Measurements from ENCODE around the gene SS18L1.
"Not testable (repeated sequence)": the region's sequence is repeated elsewhere in the genome, so short reads cannot be mapped to it uniquely, and the experiment has no call there.

Gene SS18L1

GRCh38 chr20:62105592-62105991 lies 38.0 kb upstream of the SS18L1 start:
- Histone ChIP-seq H2AFZ (ENCODE audit: low read depth) (no peak overlapping the region), H3K9ac (no peak overlapping the region), H3K36me3 (ENCODE audit: insufficient read depth) (no peaks in the 10 kb centered on the region), H3K4me2 (no peak overlapping the region), H3K27ac (no peak overlapping the region), H3K79me2 (ENCODE audit: insufficient read depth, low read depth) (no peaks in the 10 kb centered on the region), H3K27me3 (ENCODE audit: insufficient read depth, low read depth) (peaks cover 68% of the 10 kb centered on the region), H3K4me3 (IDR thresholded peaks at IDR 0.05; ENCODE audit: insufficient read depth, low read depth, low read length) (no peak overlapping the region), H4K20me1 (ENCODE audit: insufficient read depth) (no peaks in the 10 kb centered on the region), H3K4me1 (ENCODE audit: low read depth, poor library complexity, severe bottlenecking) (no peaks in the 10 kb centered on the region)
- TF ChIP-seq CTCF (conservative IDR thresholded peaks at IDR 0.05; ENCODE audit: low read depth, low read length), result no peak

GRCh38 chr20:62111148-62111547 lies 32.4 kb upstream of the SS18L1 start:
- Histone ChIP-seq H3K4me2 (no peak overlapping the region), H4K20me1 (ENCODE audit: insufficient read depth) (no peaks in the 10 kb centered on the region), H3K79me2 (ENCODE audit: insufficient read depth, low read depth) (no peaks in the 10 kb centered on the region), H3K4me3 (IDR thresholded peaks at IDR 0.05; ENCODE audit: insufficient read depth, low read depth, low read length) (no peak overlapping the region), H3K27me3 (ENCODE audit: insufficient read depth, low read depth) (peaks cover 60% of the 10 kb centered on the region), H3K27ac (no peak overlapping the region), H3K4me1 (ENCODE audit: low read depth, poor library complexity, severe bottlenecking) (no peaks in the 10 kb centered on the region), H3K9ac (no peak overlapping the region), H2AFZ (ENCODE audit: low read depth) (no peak overlapping the region), H3K36me3 (ENCODE audit: insufficient read depth) (no peaks in the 10 kb centered on the region)
- TF ChIP-seq CTCF (conservative IDR thresholded peaks at IDR 0.05; ENCODE audit: low read depth, low read length), result no peak

GRCh38 chr20:62112368-62112767 lies 31.2 kb upstream of the SS18L1 start:
- TF ChIP-seq CTCF (conservative IDR thresholded peaks at IDR 0.05; ENCODE audit: low read depth, low read length), result no peak
- Histone ChIP-seq H3K79me2 (ENCODE audit: insufficient read depth, low read depth) (no peaks in the 10 kb centered on the region), H3K9ac (no peak overlapping the region), H3K27me3 (ENCODE audit: insufficient read depth, low read depth) (peaks cover 65% of the 10 kb centered on the region), H3K4me2 (no peak overlapping the region), H2AFZ (ENCODE audit: low read depth) (no peak overlapping the region), H3K36me3 (ENCODE audit: insufficient read depth) (no peaks in the 10 kb centered on the region), H3K4me3 (IDR thresholded peaks at IDR 0.05; ENCODE audit: insufficient read depth, low read depth, low read length) (no peak overlapping the region), H3K27ac (no peak overlapping the region), H3K4me1 (ENCODE audit: low read depth, poor library complexity, severe bottlenecking) (no peaks in the 10 kb centered on the region), H4K20me1 (ENCODE audit: insufficient read depth) (no peaks in the 10 kb centered on the region)

- Histone ChIP-seq H3K4me1 (ENCODE audit: low read depth, poor library complexity, severe bottlenecking) (no peaks in the 10 kb centered on the region), H4K20me1 (ENCODE audit: insufficient read depth) (no peaks in the 10 kb centered on the region), H3K4me3 (IDR thresholded peaks at IDR 0.05; ENCODE audit: insufficient read depth, low read depth, low read length) (no peak overlapping the region), H2AFZ (ENCODE audit: low read depth) (no peak overlapping the region), H3K79me2 (ENCODE audit: insufficient read depth, low read depth) (no peaks in the 10 kb centered on the region), H3K4me2 (no peak overlapping the region), H3K27me3 (ENCODE audit: insufficient read depth, low read depth) (peaks cover 74% of the 10 kb centered on the region), H3K9ac (no peak overlapping the region), H3K36me3 (ENCODE audit: insufficient read depth) (no peaks in the 10 kb centered on the region), H3K27ac (no peak overlapping the region)
- no peak for TF ChIP-seq CTCF (conservative IDR thresholded peaks at IDR 0.05; ENCODE audit: low read depth, low read length)
These were observed 28.7 kb upstream of the SS18L1 start for GRCh38 chr20:62114894-62115293.

- not testable (repeated sequence) for H3K36me3 ChIP-seq (ENCODE audit: insufficient read depth); H3K4me2 ChIP-seq
These were observed 27.7 kb upstream of the SS18L1 start for GRCh38 chr20:62115800-62116407.

More at GRCh38 chr20:62115800-62116407, 27.7 kb upstream of the SS18L1 start:
- not testable (repeated sequence) for H4K20me1 ChIP-seq (ENCODE audit: insufficient read depth); H3K9ac ChIP-seq; H3K4me3 ChIP-seq (IDR thresholded peaks at IDR 0.05; ENCODE audit: insufficient read depth, low read depth, low read length); H3K4me1 ChIP-seq (ENCODE audit: low read depth, poor library complexity, severe bottlenecking); H3K27ac ChIP-seq; H3K79me2 ChIP-seq (ENCODE audit: insufficient read depth, low read depth); H2AFZ ChIP-seq (ENCODE audit: low read depth)
- H3K27me3 ChIP-seq (ENCODE audit: insufficient read depth, low read depth), result peaks cover 81% of the 10 kb centered on the region

All from KMS-11 (cell line).